Prostate gland (tissue), 2 donors: Measurements from ENCODE around the gene PRRG2. TPM values are rescaled to one million over a fixed set of nuclear protein-coding genes. Genes with fewer than 3 reads are reported as not detected.

Experiments
- DNase-seq: peaks from one replicate; pipeline ENCODE4 v3.0.0-alpha.2; 2019; ENCODE audit warnings: low spot score
- H3K27ac ChIP-seq, 2 donors: fragments of 200-600 bp; sonication (generic); 2 replicates each; pipeline ENCODE4 v1.5.1; 2017 to 2019
- H3K27me3 ChIP-seq: fragments of 200-600 bp; sonication (generic); replicated peaks from 2 replicates; pipeline ENCODE4 v1.5.1; 2019; ENCODE audit not compliant: insufficient read depth
- H3K36me3 ChIP-seq, 2 donors: fragments of 200-600 bp; sonication (generic); 1 replicate in 1 of 2; 2 replicates in 1 of 2; pipeline versions ENCODE4 v1.5.1 to v1.8.1; 2017 to 2019
- H3K4me1 ChIP-seq: fragments of 200-600 bp; sonication (generic); replicated peaks from 2 replicates; pipeline ENCODE4 v1.5.1; 2019
- H3K4me3 ChIP-seq, 2 donors: fragments of 200-600 bp; sonication (generic); 2 replicates each; pipeline ENCODE4 v1.5.1; 2017 to 2019
- H3K9me3 ChIP-seq: fragments of 200-600 bp; sonication (generic); 2 replicates; pipeline ENCODE4 v1.5.1; 2017
- POLR2A ChIP-seq: fragments of 450-650 bp; IDR thresholded peaks from one replicate; pipeline ENCODE4 v1.6.1; 2016; ENCODE audit warnings: antibody characterized with exemption, mild to moderate bottlenecking
- POLR2AphosphoS5 ChIP-seq: sonication (generic); formaldehyde crosslinking; IDR thresholded peaks from one replicate; pipeline ENCODE4 v1.6.1; 2017; ENCODE audit warnings: antibody characterized with exemption
- WGBS: methylation state at CpG from one replicate; pipeline ENCODE4 v1.1.5; 2018; 5-methylcytosine and 5-hydroxymethylcytosine counted together
- intact Hi-C: fragments of 100-400 bp; cut with DNase I; formaldehyde crosslinking; loops from one replicate; pipeline ENCODE4 v1.14.2; 2022
- total RNA-seq, 2 donors: library from RNA; depleted of rRNA; stranded (reverse); fragments of >200 nt; gene quantifications; one replicate each; pipeline ENCODE4 v1.1.0, GENCODE V29; 2016
- TF ChIP-seq, protein P1 (sequence below), 4 experiments: fragments of 200-600 bp in 2 of 4; fragments of 450-650 bp in 2 of 4; sonication (generic) in 2 of 4; IDR thresholded peaks; 1 replicate in 3 of 4; 2 replicates in 1 of 4; pipeline ENCODE4 v1.5.1; 2016 to 2019; ENCODE audit warnings: antibody characterized with exemption in 4 of 4, mild to moderate bottlenecking in 2 of 4, moderate library complexity in 2 of 4

Gene PRRG2
- total RNA-seq, 2 donors from 2014 or later = 8.1 to 22.5 TPM

GRCh38 chr19:49538643-49539042, 42.5 kb upstream of the PRRG2 start:
- no peak for DNase-seq
- WGBS = 80% methylated on average over 5 of the region's 5 CpGs
- TF ChIP-seq POLR2A = no peak
- no peak for TF ChIP-seq POLR2AphosphoS5
- TF ChIP-seq, protein P1, sequence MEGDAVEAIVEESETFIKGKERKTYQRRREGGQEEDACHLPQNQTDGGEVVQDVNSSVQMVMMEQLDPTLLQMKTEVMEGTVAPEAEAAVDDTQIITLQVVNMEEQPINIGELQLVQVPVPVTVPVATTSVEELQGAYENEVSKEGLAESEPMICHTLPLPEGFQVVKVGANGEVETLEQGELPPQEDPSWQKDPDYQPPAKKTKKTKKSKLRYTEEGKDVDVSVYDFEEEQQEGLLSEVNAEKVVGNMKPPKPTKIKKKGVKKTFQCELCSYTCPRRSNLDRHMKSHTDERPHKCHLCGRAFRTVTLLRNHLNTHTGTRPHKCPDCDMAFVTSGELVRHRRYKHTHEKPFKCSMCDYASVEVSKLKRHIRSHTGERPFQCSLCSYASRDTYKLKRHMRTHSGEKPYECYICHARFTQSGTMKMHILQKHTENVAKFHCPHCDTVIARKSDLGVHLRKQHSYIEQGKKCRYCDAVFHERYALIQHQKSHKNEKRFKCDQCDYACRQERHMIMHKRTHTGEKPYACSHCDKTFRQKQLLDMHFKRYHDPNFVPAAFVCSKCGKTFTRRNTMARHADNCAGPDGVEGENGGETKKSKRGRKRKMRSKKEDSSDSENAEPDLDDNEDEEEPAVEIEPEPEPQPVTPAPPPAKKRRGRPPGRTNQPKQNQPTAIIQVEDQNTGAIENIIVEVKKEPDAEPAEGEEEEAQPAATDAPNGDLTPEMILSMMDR (IDR thresholded peaks at IDR 0.05) = no peak
- Histone ChIP-seq H3K27ac (no peak overlapping the region), H3K27me3 (no peaks in the 10 kb centered on the region), H3K9me3 (no peaks in the 10 kb centered on the region), H3K4me3 (no peak overlapping the region), H3K4me1 (no peaks in the 10 kb centered on the region), H3K36me3 (no peaks in the 10 kb centered on the region)
- intact Hi-C loops = no loop called here

GRCh38 chr19:49539192-49539952, 41.7 kb upstream of the PRRG2 start:
- 96% methylated on average over 13 of the region's 13 CpGs for WGBS
- Histone ChIP-seq H3K27ac (no peak overlapping the region), H3K36me3 (no peaks in the 10 kb centered on the region), H3K9me3 (no peaks in the 10 kb centered on the region), H3K4me3 (no peak overlapping the region), H3K27me3 (no peaks in the 10 kb centered on the region), H3K4me1 (no peaks in the 10 kb centered on the region)
- DNase-seq = no peak
- TF ChIP-seq POLR2AphosphoS5 = no peak
- intact Hi-C loops = no loop called here

- intact Hi-C loops = no loop called here
Observed at GRCh38 chr19:49541914-49542313, 39.2 kb upstream of the PRRG2 start.

DNA sequence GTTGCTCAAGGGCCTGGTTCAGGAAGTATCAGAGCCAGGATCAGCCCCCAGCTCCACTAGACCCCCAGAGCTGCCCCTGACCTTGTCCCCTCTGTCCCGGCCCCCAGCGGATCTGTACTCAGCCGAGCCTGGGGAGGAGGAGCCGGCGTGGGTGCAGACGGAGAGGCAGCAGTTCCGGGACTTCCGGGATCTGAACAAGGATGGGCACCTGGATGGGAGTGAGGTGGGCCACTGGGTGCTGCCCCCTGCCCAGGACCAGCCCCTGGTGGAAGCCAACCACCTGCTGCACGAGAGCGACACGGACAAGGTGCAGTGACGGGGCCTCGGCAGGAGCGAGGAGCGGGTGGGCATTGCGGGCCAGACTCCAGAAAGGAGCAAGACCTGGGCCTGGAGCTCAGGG, 38.7 kb upstream of the PRRG2 start:
- no peaks in the 10 kb centered on the region for H3K27me3 ChIP-seq
- no peak overlapping the region for H3K27ac ChIP-seq
- H3K4me3 ChIP-seq = no peak overlapping the region
- no peak for DNase-seq
- H3K9me3 ChIP-seq = no peaks in the 10 kb centered on the region
- TF ChIP-seq POLR2A (no peak), POLR2AphosphoS5 (no peak)
- TF ChIP-seq, protein P1 (IDR thresholded peaks at IDR 0.05) = no peak
- no peaks in the 10 kb centered on the region for H3K36me3 ChIP-seq
- intact Hi-C loops = no loop called here
- WGBS = 91% methylated on average over 16 of the region's 16 CpGs
- no peaks in the 10 kb centered on the region for H3K4me1 ChIP-seq

More at GRCh38 chr19:49541914-49542313, 39.2 kb upstream of the PRRG2 start:
- H3K27me3 ChIP-seq = no peaks in the 10 kb centered on the region
- H3K36me3 ChIP-seq = no peaks in the 10 kb centered on the region
- 92% methylated on average over 6 of the region's 6 CpGs for WGBS
- no peak for DNase-seq
- no peak overlapping the region for H3K27ac ChIP-seq
- H3K4me3 ChIP-seq = no peak overlapping the region
- no peaks in the 10 kb centered on the region for H3K9me3 ChIP-seq
- no peak for TF ChIP-seq POLR2AphosphoS5
- TF ChIP-seq, protein P1 (IDR thresholded peaks at IDR 0.05) = no peak
- TF ChIP-seq POLR2A = no peak
- no peaks in the 10 kb centered on the region for H3K4me1 ChIP-seq

- Histone ChIP-seq H3K27ac (no peak overlapping the region), H3K4me3 (no peak overlapping the region), H3K27me3 (no peaks in the 10 kb centered on the region), H3K4me1 (no peaks in the 10 kb centered on the region), H3K36me3 (no peaks in the 10 kb centered on the region), H3K9me3 (no peaks in the 10 kb centered on the region)
- TF ChIP-seq POLR2AphosphoS5 = no peak
- TF ChIP-seq POLR2A = no peak
- TF ChIP-seq, protein P1 (IDR thresholded peaks at IDR 0.05) = no peak
- intact Hi-C loops = no loop called here
- DNase-seq = no peak
- WGBS = 85% methylated on average over 14 of the region's 14 CpGs
Observed at GRCh38 chr19:49543032-49543431, 38.1 kb upstream of the PRRG2 start.
